GM23338 (cell line): Measurements from ENCODE around the gene TBCD.

Source experiments
- CREB1 ChIP-seq: fragments of 250-450 bp; sonication (Bioruptor Pico); IDR thresholded peaks from 2 replicates; pipeline ENCODE4 v1.5.0; 2020; ENCODE audit warnings: low read depth, mild to moderate bottlenecking, moderate library complexity
- EZH2 ChIP-seq: fragments of 200-600 bp; sonication (generic); IDR thresholded peaks from one replicate; pipeline ENCODE4 v1.8.0; 2017; ENCODE audit warnings: antibody characterized with exemption, mild to moderate bottlenecking, low read depth; ENCODE audit not compliant: unreplicated experiment
- EZH2phosphoT487 ChIP-seq: fragments of 200-600 bp; sonication (generic); IDR thresholded peaks from one replicate; pipeline ENCODE4 v1.8.1; 2018; ENCODE audit warnings: antibody characterized with exemption; ENCODE audit not compliant: unreplicated experiment
- JUNB ChIP-seq: IDR thresholded peaks from one replicate; pipeline ENCODE4 v1.6.1; 2016; ENCODE audit warnings: antibody characterized with exemption; ENCODE audit not compliant: unreplicated experiment
- POLR2AphosphoS5 ChIP-seq: IDR thresholded peaks from 2 replicates; pipeline ENCODE4 v1.6.1; 2016; ENCODE audit warnings: antibody characterized with exemption, low read depth
- STAT1 ChIP-seq: IDR thresholded peaks from one replicate; pipeline ENCODE4 v1.6.1; 2016; ENCODE audit warnings: antibody characterized with exemption; ENCODE audit not compliant: unreplicated experiment
- ZNF114 ChIP-seq: fragments of 250-450 bp; sonication (Bioruptor Pico); IDR thresholded peaks from 2 replicates; pipeline ENCODE4 v1.5.0; 2020; ENCODE audit warnings: mild to moderate bottlenecking, moderate library complexity
- ZNF331 ChIP-seq: fragments of 250-450 bp; sonication (Bioruptor Pico); IDR thresholded peaks from 2 replicates; pipeline ENCODE4 v1.5.0; 2020; ENCODE audit warnings: low read depth, mild to moderate bottlenecking, moderate library complexity
- TF ChIP-seq, protein P1 (sequence below), 2 experiments: fragments of 200-600 bp in 1 of 2; sonication (generic) in 1 of 2; conservative IDR thresholded peaks; 2 replicates each; pipeline versions ENCODE4 v1.5.1 to v1.6.1; 2016 to 2017; ENCODE audit warnings: antibody characterized with exemption in 2 of 2, low read depth in 2 of 2, mild to moderate bottlenecking in 2 of 2, moderate library complexity in 1 of 2
- TF ChIP-seq, protein P2 (sequence below): IDR thresholded peaks from one replicate; pipeline ENCODE4 v1.6.1; 2018; ENCODE audit warnings: antibody characterized with exemption; ENCODE audit not compliant: unreplicated experiment
- TF ChIP-seq, protein P3 (sequence below): fragments of 250-450 bp; sonication (Bioruptor Pico); IDR thresholded peaks from 2 replicates; pipeline ENCODE4 v1.5.0; 2020; ENCODE audit warnings: mild to moderate bottlenecking, moderate library complexity
- TF ChIP-seq, protein P4 (sequence below): IDR thresholded peaks from 2 replicates; pipeline ENCODE4 v1.6.1; 2016; ENCODE audit warnings: antibody characterized with exemption

DNA sequence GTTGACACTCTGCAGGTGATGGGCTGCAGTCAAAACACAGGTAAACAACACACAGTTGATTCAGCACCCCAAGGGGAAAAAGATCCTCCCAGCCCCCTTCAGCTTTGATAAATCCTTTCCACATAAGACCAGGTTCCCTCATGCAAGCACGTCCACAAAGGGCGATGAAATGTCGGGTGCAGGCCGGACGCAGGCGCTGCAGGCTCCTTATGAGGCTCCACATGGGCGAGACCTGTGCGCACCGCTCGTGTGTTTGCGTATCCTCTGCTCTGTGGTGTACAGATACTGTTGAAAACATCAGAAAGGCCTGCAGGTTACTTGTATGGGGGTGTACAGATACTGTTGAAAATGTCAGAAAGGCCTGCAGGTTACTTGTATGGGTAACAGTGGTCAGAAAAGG lies 102.4 kb downstream of the TBCD start:
- TF ChIP-seq, protein P1, sequence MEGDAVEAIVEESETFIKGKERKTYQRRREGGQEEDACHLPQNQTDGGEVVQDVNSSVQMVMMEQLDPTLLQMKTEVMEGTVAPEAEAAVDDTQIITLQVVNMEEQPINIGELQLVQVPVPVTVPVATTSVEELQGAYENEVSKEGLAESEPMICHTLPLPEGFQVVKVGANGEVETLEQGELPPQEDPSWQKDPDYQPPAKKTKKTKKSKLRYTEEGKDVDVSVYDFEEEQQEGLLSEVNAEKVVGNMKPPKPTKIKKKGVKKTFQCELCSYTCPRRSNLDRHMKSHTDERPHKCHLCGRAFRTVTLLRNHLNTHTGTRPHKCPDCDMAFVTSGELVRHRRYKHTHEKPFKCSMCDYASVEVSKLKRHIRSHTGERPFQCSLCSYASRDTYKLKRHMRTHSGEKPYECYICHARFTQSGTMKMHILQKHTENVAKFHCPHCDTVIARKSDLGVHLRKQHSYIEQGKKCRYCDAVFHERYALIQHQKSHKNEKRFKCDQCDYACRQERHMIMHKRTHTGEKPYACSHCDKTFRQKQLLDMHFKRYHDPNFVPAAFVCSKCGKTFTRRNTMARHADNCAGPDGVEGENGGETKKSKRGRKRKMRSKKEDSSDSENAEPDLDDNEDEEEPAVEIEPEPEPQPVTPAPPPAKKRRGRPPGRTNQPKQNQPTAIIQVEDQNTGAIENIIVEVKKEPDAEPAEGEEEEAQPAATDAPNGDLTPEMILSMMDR (conservative IDR thresholded peaks at IDR 0.05; ENCODE audit: low read depth in 2 of 2): no peak
- TF ChIP-seq EZH2 (no peak), POLR2AphosphoS5 (no peak), JUNB (no peak), CREB1 (CRISPR knock-in tag) (no peak), EZH2phosphoT487 (no peak), STAT1 (no peak), ZNF331 (no peak), ZNF114 (CRISPR knock-in tag) (no peak)
- TF ChIP-seq, protein P2, sequence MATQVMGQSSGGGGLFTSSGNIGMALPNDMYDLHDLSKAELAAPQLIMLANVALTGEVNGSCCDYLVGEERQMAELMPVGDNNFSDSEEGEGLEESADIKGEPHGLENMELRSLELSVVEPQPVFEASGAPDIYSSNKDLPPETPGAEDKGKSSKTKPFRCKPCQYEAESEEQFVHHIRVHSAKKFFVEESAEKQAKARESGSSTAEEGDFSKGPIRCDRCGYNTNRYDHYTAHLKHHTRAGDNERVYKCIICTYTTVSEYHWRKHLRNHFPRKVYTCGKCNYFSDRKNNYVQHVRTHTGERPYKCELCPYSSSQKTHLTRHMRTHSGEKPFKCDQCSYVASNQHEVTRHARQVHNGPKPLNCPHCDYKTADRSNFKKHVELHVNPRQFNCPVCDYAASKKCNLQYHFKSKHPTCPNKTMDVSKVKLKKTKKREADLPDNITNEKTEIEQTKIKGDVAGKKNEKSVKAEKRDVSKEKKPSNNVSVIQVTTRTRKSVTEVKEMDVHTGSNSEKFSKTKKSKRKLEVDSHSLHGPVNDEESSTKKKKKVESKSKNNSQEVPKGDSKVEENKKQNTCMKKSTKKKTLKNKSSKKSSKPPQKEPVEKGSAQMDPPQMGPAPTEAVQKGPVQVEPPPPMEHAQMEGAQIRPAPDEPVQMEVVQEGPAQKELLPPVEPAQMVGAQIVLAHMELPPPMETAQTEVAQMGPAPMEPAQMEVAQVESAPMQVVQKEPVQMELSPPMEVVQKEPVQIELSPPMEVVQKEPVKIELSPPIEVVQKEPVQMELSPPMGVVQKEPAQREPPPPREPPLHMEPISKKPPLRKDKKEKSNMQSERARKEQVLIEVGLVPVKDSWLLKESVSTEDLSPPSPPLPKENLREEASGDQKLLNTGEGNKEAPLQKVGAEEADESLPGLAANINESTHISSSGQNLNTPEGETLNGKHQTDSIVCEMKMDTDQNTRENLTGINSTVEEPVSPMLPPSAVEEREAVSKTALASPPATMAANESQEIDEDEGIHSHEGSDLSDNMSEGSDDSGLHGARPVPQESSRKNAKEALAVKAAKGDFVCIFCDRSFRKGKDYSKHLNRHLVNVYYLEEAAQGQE: no peak
- TF ChIP-seq, protein P3, sequence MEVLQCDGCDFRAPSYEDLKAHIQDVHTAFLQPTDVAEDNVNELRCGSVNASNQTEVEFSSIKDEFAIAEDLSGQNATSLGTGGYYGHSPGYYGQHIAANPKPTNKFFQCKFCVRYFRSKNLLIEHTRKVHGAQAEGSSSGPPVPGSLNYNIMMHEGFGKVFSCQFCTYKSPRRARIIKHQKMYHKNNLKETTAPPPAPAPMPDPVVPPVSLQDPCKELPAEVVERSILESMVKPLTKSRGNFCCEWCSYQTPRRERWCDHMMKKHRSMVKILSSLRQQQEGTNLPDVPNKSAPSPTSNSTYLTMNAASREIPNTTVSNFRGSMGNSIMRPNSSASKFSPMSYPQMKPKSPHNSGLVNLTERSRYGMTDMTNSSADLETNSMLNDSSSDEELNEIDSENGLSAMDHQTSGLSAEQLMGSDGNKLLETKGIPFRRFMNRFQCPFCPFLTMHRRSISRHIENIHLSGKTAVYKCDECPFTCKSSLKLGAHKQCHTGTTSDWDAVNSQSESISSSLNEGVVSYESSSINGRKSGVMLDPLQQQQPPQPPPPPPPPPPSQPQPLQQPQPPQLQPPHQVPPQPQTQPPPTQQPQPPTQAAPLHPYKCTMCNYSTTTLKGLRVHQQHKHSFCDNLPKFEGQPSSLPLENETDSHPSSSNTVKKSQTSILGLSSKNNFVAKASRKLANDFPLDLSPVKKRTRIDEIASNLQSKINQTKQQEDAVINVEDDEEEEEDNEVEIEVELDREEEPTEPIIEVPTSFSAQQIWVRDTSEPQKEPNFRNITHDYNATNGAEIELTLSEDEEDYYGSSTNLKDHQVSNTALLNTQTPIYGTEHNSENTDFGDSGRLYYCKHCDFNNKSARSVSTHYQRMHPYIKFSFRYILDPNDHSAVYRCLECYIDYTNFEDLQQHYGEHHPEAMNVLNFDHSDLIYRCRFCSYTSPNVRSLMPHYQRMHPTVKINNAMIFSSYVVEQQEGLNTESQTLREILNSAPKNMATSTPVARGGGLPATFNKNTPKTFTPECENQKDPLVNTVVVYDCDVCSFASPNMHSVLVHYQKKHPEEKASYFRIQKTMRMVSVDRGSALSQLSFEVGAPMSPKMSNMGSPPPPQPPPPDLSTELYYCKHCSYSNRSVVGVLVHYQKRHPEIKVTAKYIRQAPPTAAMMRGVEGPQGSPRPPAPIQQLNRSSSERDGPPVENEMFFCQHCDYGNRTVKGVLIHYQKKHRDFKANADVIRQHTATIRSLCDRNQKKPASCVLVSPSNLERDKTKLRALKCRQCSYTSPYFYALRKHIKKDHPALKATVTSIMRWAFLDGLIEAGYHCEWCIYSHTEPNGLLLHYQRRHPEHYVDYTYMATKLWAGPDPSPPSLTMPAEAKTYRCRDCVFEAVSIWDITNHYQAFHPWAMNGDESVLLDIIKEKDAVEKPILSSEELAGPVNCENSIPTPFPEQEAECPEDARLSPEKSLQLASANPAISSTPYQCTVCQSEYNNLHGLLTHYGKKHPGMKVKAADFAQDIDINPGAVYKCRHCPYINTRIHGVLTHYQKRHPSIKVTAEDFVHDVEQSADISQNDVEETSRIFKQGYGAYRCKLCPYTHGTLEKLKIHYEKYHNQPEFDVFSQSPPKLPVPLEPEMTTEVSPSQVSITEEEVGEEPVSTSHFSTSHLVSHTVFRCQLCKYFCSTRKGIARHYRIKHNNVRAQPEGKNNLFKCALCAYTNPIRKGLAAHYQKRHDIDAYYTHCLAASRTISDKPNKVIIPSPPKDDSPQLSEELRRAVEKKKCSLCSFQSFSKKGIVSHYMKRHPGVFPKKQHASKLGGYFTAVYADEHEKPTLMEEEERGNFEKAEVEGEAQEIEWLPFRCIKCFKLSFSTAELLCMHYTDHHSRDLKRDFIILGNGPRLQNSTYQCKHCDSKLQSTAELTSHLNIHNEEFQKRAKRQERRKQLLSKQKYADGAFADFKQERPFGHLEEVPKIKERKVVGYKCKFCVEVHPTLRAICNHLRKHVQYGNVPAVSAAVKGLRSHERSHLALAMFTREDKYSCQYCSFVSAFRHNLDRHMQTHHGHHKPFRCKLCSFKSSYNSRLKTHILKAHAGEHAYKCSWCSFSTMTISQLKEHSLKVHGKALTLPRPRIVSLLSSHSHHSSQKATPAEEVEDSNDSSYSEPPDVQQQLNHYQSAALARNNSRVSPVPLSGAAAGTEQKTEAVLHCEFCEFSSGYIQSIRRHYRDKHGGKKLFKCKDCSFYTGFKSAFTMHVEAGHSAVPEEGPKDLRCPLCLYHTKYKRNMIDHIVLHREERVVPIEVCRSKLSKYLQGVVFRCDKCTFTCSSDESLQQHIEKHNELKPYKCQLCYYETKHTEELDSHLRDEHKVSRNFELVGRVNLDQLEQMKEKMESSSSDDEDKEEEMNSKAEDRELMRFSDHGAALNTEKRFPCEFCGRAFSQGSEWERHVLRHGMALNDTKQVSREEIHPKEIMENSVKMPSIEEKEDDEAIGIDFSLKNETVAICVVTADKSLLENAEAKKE: no peak
- TF ChIP-seq, protein P4, sequence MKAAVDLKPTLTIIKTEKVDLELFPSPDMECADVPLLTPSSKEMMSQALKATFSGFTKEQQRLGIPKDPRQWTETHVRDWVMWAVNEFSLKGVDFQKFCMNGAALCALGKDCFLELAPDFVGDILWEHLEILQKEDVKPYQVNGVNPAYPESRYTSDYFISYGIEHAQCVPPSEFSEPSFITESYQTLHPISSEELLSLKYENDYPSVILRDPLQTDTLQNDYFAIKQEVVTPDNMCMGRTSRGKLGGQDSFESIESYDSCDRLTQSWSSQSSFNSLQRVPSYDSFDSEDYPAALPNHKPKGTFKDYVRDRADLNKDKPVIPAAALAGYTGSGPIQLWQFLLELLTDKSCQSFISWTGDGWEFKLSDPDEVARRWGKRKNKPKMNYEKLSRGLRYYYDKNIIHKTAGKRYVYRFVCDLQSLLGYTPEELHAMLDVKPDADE: no peak
